DOHH2 (cell line): ENCODE measurements around the gene SLC16A7.

Experiments
- H3F3A ChIP-seq: fragments of 200-600 bp; sonication (generic), shearing (Covaris generic); 2 replicates; pipeline ENCODE4 v1.6.0; 2016; ENCODE audit warnings: antibody characterized with exemption, mild to moderate bottlenecking; ENCODE audit not compliant: control insufficient read depth, insufficient read depth
- H3K27ac ChIP-seq: fragments of 200-600 bp; sonication (generic); 2 replicates; pipeline ENCODE4 v1.5.1; 2014; ENCODE audit warnings: low read depth, mild to moderate bottlenecking, low read length, moderate library complexity
- H3K27me3 ChIP-seq: fragments of 200-600 bp; sonication (generic); 2 replicates; pipeline ENCODE4 v1.6.1; 2014; ENCODE audit warnings: mild to moderate bottlenecking, low read length, mixed read lengths; ENCODE audit not compliant: control insufficient read depth
- H3K36me3 ChIP-seq: fragments of 200-600 bp; sonication (generic); 2 replicates; pipeline ENCODE4 v1.6.1; 2014; ENCODE audit warnings: mild to moderate bottlenecking, low read length, moderate library complexity, mixed read lengths; ENCODE audit not compliant: control insufficient read depth
- H3K4me1 ChIP-seq: fragments of 200-600 bp; sonication (generic); 2 replicates; pipeline ENCODE4 v1.6.1; 2014; ENCODE audit warnings: mild to moderate bottlenecking, low read length, mixed read lengths; ENCODE audit not compliant: control insufficient read depth
- H3K4me2 ChIP-seq: fragments of 200-600 bp; sonication (generic); 2 replicates; pipeline ENCODE4 v1.6.0; 2014; ENCODE audit warnings: mild to moderate bottlenecking, low read length, moderate library complexity
- H3K4me3 ChIP-seq: fragments of 200-600 bp; sonication (generic); 2 replicates; pipeline ENCODE4 v1.5.1; 2014; ENCODE audit warnings: mild to moderate bottlenecking, low read length, mixed read lengths
- H3K79me2 ChIP-seq: fragments of 200-600 bp; sonication (generic); 2 replicates; pipeline ENCODE4 v1.6.1; 2014; ENCODE audit warnings: mild to moderate bottlenecking, low read length, mixed read lengths; ENCODE audit not compliant: control insufficient read depth
- H3K9me2 ChIP-seq: fragments of 200-600 bp; sonication (generic); replicated peaks from 2 replicates; pipeline ENCODE4 v1.6.1; 2014; ENCODE audit warnings: mild to moderate bottlenecking, low read length, mixed read lengths; ENCODE audit not compliant: control insufficient read depth
- H3K9me3 ChIP-seq: fragments of 200-600 bp; sonication (generic); 2 replicates; pipeline ENCODE4 v1.6.1; 2014; ENCODE audit warnings: antibody characterized with exemption, low read length, mixed read lengths; ENCODE audit not compliant: control insufficient read depth, insufficient read depth
- H4K20me1 ChIP-seq: fragments of 200-600 bp; sonication (generic); 2 replicates; pipeline ENCODE4 v1.6.0; 2014; ENCODE audit warnings: low read depth, mild to moderate bottlenecking, antibody characterized with exemption, low read length, moderate library complexity; ENCODE audit not compliant: control insufficient read depth, insufficient read depth
- EZH2phosphoT487 ChIP-seq: fragments of 200-600 bp; sonication (generic); IDR thresholded peaks from 2 replicates; pipeline ENCODE4 v1.6.1; 2017; ENCODE audit warnings: borderline replicate concordance, mild to moderate bottlenecking, antibody characterized with exemption, low read length, moderate library complexity, mixed read lengths
- TF ChIP-seq, protein P1 (sequence below): fragments of 200-600 bp; sonication (generic); IDR thresholded peaks from one replicate; pipeline ENCODE4 v1.5.1; 2014; ENCODE audit warnings: antibody characterized with exemption, mild to moderate bottlenecking, low read depth, low read length; ENCODE audit not compliant: poor library complexity, severe bottlenecking

Gene SLC16A7

DNA sequence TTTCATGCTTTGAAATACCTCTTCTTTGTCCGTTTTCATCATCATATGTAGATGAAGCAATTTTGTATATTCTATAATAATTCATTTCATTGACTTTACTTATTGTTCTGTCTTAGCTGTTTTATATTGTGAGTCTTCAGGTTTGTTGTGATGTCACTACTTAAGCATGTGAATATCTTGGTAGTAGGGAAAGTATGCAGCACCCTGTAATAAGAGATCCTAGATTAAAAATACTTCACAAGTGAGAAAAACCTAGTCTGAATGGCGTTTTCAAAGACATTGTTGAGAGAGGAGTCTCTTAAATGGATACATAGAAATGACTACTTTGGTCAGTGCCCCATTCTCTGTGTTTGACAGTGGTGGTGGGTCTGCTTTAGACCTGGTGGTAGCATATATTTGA lies 61.4 kb downstream of the SLC16A7 start:
- H3F3A ChIP-seq: no peaks in the 10 kb centered on the region
- TF ChIP-seq, protein P1, sequence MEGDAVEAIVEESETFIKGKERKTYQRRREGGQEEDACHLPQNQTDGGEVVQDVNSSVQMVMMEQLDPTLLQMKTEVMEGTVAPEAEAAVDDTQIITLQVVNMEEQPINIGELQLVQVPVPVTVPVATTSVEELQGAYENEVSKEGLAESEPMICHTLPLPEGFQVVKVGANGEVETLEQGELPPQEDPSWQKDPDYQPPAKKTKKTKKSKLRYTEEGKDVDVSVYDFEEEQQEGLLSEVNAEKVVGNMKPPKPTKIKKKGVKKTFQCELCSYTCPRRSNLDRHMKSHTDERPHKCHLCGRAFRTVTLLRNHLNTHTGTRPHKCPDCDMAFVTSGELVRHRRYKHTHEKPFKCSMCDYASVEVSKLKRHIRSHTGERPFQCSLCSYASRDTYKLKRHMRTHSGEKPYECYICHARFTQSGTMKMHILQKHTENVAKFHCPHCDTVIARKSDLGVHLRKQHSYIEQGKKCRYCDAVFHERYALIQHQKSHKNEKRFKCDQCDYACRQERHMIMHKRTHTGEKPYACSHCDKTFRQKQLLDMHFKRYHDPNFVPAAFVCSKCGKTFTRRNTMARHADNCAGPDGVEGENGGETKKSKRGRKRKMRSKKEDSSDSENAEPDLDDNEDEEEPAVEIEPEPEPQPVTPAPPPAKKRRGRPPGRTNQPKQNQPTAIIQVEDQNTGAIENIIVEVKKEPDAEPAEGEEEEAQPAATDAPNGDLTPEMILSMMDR: no peak
- no peak for TF ChIP-seq EZH2phosphoT487
- no peak overlapping the region for H3K27ac ChIP-seq
- no peaks in the 10 kb centered on the region for H3K9me2 ChIP-seq
- no peak overlapping the region for H3K4me3 ChIP-seq
- H3K79me2 ChIP-seq: peaks cover 7% of the 10 kb centered on the region; the same call in 1 of the 2 replicates
- no peaks in the 10 kb centered on the region for H3K27me3 ChIP-seq
- H3K36me3 ChIP-seq: peaks cover 34% of the 10 kb centered on the region
- no peaks in the 10 kb centered on the region for H3K9me3 ChIP-seq
- no peaks in the 10 kb centered on the region for H4K20me1 ChIP-seq
- H3K4me1 ChIP-seq: no peaks in the 10 kb centered on the region
- H3K4me2 ChIP-seq: no peak overlapping the region

DNA sequence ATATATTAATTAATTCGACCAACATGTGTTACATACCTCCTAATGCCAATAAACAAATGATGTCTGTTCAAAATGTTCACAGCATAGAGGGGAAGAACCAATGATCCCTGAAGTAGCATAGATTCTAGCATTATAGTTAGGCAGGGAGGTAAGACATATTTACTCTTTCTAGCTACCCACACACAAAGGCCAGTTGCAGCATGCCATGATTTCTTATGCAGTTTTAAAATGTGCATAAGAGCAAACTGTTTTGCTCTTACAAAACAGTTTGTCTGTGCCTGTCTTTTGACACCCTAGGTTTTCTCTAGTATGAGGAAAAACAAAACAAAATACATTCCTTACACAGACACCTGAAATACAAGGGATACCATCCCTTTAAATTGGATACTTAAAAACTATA lies 61.9 kb downstream of the SLC16A7 start:
- H3K9me2 ChIP-seq: no peaks in the 10 kb centered on the region
- H3F3A ChIP-seq: no peaks in the 10 kb centered on the region
- H3K4me1 ChIP-seq: no peaks in the 10 kb centered on the region
- H3K27me3 ChIP-seq: no peaks in the 10 kb centered on the region
- peaks cover 7% of the 10 kb centered on the region; the same call in 1 of the 2 replicates for H3K79me2 ChIP-seq
- no peaks in the 10 kb centered on the region for H3K9me3 ChIP-seq
- H3K36me3 ChIP-seq: peaks cover 34% of the 10 kb centered on the region
- H4K20me1 ChIP-seq: no peaks in the 10 kb centered on the region
- no peak overlapping the region for H3K27ac ChIP-seq
- no peak overlapping the region for H3K4me2 ChIP-seq
- no peak for TF ChIP-seq EZH2phosphoT487
- TF ChIP-seq, protein P1: no peak
- no peak overlapping the region for H3K4me3 ChIP-seq

DNA sequence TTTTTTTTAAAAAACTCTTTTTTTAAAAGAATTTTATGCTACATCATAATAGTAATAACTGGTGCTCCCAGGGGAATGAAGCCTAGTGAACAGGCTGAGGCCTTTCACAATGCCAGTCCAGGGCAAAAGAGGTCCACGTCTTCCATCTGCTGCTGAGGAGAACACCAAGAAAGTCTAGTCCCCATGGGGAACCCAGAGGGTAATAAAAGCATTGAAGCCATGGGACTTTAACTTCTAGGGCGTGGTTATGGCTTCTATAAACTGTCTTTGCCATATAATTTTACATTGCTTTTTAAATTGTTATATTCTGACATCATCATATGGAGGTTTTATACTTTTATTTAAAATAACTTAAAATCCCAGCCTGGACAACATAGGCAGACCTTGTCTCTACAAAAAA lies 64.3 kb downstream of the SLC16A7 start:
- H3K4me3 ChIP-seq: no peak overlapping the region
- H3K9me3 ChIP-seq: no peaks in the 10 kb centered on the region
- no peaks in the 10 kb centered on the region for H3K27me3 ChIP-seq
- TF ChIP-seq EZH2phosphoT487: no peak
- TF ChIP-seq, protein P1: no peak
- no peaks in the 10 kb centered on the region for H4K20me1 ChIP-seq
- no peaks in the 10 kb centered on the region for H3K9me2 ChIP-seq
- H3K4me2 ChIP-seq: no peak overlapping the region
- no peaks in the 10 kb centered on the region for H3K4me1 ChIP-seq
- peaks cover 27% of the 10 kb centered on the region for H3K36me3 ChIP-seq
- peaks cover 9% of the 10 kb centered on the region; the same call in 1 of the 2 replicates for H3K79me2 ChIP-seq
- H3K27ac ChIP-seq: no peak overlapping the region
- no peaks in the 10 kb centered on the region for H3F3A ChIP-seq
